ENCODE data around the gene C1orf94.

C1orf94 gene

GRCh38 chr1:34237151-34237815, 60.6 kb downstream of the C1orf94 start:
- no peak for DNase-seq (ENCODE audit: low read depth in 1 of 2, low spot score in 1 of 2)

DNA sequence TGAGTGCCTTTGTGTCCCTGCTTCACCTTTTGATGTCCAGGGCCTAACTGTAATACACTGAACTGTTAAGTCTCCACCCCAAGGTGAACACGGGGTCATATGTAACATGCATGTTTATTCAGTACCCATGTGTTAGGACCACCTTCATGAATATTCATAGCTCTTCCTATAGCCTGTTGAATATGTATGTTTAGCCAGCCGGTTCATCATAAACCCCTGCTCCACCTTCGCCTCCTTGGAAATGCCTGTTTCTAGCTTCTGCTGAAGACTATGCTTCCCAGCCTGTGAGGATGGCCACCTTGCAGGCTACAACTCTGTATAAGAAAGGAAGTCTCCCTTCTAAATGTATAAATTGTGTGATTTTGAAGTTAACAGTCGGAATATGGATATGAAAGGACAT, 69.3 kb downstream of the C1orf94 start:
- no peak for DNase-seq (ENCODE audit: low read depth in 1 of 2, low spot score in 1 of 2)

- DNase-seq (ENCODE audit: low read depth in 1 of 2, low spot score in 1 of 2) = no peak
Measured at GRCh38 chr1:34250342-34250741, 73.6 kb downstream of the C1orf94 start.

GRCh38 chr1:34262023-34262853, 85.5 kb downstream of the C1orf94 start:
- DNase-seq (ENCODE audit: low read depth in 1 of 2, low spot score in 1 of 2) = no peak

DNA sequence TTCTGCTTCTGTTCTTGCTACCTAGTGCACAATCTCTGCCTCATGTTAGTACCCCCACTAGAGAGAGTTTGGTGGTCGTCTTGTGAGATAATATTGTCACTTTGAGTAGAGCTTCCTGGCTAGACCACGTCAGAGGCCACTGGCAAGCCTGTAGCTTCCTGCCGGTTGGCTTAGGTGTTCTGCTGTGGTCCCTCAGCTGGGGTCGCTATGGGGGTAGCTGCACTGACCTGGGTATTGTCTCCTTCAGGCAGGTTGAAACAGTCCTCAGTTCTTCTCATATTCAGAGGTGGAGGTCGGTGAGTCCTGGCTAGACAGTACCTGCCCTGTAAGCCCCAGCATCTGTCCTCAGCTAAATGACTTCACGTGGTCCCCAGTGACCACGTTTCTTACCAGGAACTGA, 86.2 kb downstream of the C1orf94 start:
- DNase-seq (ENCODE audit: low read depth in 1 of 2, low spot score in 1 of 2) = no peak

GRCh38 chr1:34263406-34263805, 86.7 kb downstream of the C1orf94 start:
- DNase-seq (ENCODE audit: low read depth in 1 of 2, low spot score in 1 of 2) = no peak

- no peak for DNase-seq (ENCODE audit: low read depth in 1 of 2, low spot score in 1 of 2)
Measured at GRCh38 chr1:34265396-34265795, 88.7 kb downstream of the C1orf94 start.

DNA sequence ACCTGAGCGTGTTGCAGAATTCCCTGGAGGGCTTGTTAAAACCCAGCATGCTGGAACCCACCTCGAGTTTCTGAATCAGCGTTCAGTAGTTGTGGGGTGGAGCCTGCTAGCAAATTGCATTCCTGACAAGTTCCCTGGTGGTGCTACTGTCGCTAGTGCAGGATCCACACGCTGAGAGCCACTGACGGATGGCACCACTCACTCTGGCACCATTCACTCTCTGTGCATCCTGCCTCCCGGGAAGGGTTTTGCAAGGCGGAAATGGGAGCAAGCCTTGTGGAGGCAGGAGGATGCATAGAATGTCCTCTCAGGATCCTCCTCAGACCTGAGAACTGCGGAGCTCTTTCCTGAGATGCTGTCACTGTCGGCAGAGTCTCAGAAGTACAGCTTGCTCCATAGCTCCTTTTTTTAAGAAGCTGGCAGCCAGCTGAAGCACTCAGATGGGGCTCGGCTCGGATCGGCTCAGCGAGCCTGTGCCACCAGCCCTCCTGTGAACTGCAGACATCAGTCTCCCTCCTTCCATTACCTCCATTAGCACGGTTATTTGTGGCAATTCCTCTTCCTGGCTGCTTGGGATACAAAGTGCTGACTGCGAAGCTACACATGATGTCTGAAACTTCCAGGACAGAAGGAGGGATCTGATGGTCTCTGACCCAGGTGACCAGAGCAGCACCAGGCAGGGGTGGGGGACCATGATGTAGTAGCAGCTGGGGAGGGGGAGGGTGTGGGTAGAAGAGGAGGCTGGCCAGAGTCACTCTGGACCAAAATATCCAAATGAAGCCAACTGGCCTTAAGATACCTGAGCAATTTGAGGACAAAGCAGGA, 89.6 kb downstream of the C1orf94 start:
- DNase-seq (ENCODE audit: low read depth in 1 of 2, low spot score in 1 of 2) = no peak

- DNase-seq (ENCODE audit: low read depth in 1 of 2, low spot score in 1 of 2) = no peak
Measured at GRCh38 chr1:34267326-34267725, 90.6 kb downstream of the C1orf94 start.

- no peak for DNase-seq (ENCODE audit: low read depth in 1 of 2, low spot score in 1 of 2)
Measured at GRCh38 chr1:34268311-34268954, 91.7 kb downstream of the C1orf94 start.

Data from activated T-helper 1 cell treated with anti-CD3 and anti-CD28 coated beads, Interleukin-2, amount 50 U/mL, for 16 hours (primary cell).